HEK293 (cell line): Measurements from ENCODE around the gene FLG2.

Experiments
- CTCF ChIA-PET: fragments of 350-600 bp; formaldehyde crosslinking; extraction: SDS; loops from one replicate; lab custom pipeline; 2021; ENCODE audit warnings: antibody characterized with exemption; lab: Yijun Ruan, JAX
- POLR2A ChIA-PET: fragments of 300-600 bp; formaldehyde crosslinking; extraction: SDS; loops from one replicate; lab custom pipeline; 2020; ENCODE audit warnings: antibody characterized with exemption, inconsistent platforms; lab: Yijun Ruan, JAX
- H3K27ac ChIP-seq: fragments of 200-500 bp; sonication (Bioruptor generic); 2 replicates; pipeline ENCODE4 v1.5.1; 2014; ENCODE audit warnings: low read depth, low read length, control low read depth, inconsistent platforms; ENCODE audit errors: extremely low read depth
- H3K36me3 ChIP-seq, 2 experiments: fragments of 200-500 bp in 1 of 2; sonication (Bioruptor generic) in 1 of 2; 1 replicate in 1 of 2; 2 replicates in 1 of 2; pipeline ENCODE4 v1.5.1; 2014 to 2017; ENCODE audit warnings: inconsistent platforms in 2 of 2, low read length in 2 of 2; ENCODE audit not compliant: control insufficient read depth in 2 of 2, insufficient read depth in 1 of 2
- H3K4me1 ChIP-seq: fragments of 200-500 bp; sonication (Bioruptor generic); 2 replicates; pipeline ENCODE4 v1.5.1; 2014; ENCODE audit warnings: mild to moderate bottlenecking, low read length, inconsistent platforms; ENCODE audit not compliant: control insufficient read depth, insufficient read depth
- H3K4me3 ChIP-seq: 2 replicates; pipeline ENCODE4 v1.5.1; 2011; ENCODE audit warnings: low read depth, mild to moderate bottlenecking, control low read depth, low read length, moderate library complexity
- H3K9me3 ChIP-seq: fragments of 200-500 bp; sonication (Bioruptor generic); 2 replicates; pipeline ENCODE4 v1.5.1; 2014; ENCODE audit warnings: low read depth, low read length, inconsistent platforms; ENCODE audit not compliant: control insufficient read depth, insufficient read depth
- KLF10 ChIP-seq: fragments of 450-650 bp; IDR thresholded peaks from 2 replicates; pipeline ENCODE4 v1.5.1; 2018; ENCODE audit warnings: missing biosample characterization, mild to moderate bottlenecking, missing genetic modification characterization
- PATZ1 ChIP-seq: fragments of 450-650 bp; formaldehyde crosslinking; IDR thresholded peaks from 2 replicates; pipeline ENCODE4 v1.5.1; 2016; ENCODE audit warnings: missing biosample characterization, missing genetic modification characterization
- ZBTB20 ChIP-seq: fragments of 450-650 bp; formaldehyde crosslinking; IDR thresholded peaks from 2 replicates; pipeline ENCODE4 v1.5.1; 2016; ENCODE audit warnings: missing biosample characterization, missing genetic modification characterization
- ZNF10 ChIP-seq: fragments of 450-650 bp; formaldehyde crosslinking; IDR thresholded peaks from 2 replicates; pipeline ENCODE4 v1.5.1; 2017; ENCODE audit warnings: missing biosample characterization, missing genetic modification characterization
- ZNF202 ChIP-seq: fragments of 450-650 bp; formaldehyde crosslinking; IDR thresholded peaks from 2 replicates; pipeline ENCODE4 v1.5.1; 2016; ENCODE audit warnings: missing biosample characterization, missing genetic modification characterization, borderline replicate concordance
- ZNF280C ChIP-seq: fragments of 450-650 bp; formaldehyde crosslinking; IDR thresholded peaks from 2 replicates; pipeline ENCODE4 v1.5.1; 2016; ENCODE audit warnings: missing biosample characterization, missing genetic modification characterization
- ZNF302 ChIP-seq: fragments of 450-650 bp; formaldehyde crosslinking; IDR thresholded peaks from 2 replicates; pipeline ENCODE4 v1.5.1; 2016; ENCODE audit warnings: missing biosample characterization, missing genetic modification characterization, low read depth
- ZNF398 ChIP-seq: fragments of 450-650 bp; formaldehyde crosslinking; IDR thresholded peaks from 2 replicates; pipeline ENCODE4 v1.5.1; 2017; ENCODE audit warnings: missing biosample characterization, missing genetic modification characterization
- ZNF449 ChIP-seq: fragments of 450-650 bp; formaldehyde crosslinking; IDR thresholded peaks from 2 replicates; pipeline ENCODE4 v1.5.1; 2017; ENCODE audit warnings: missing biosample characterization, mild to moderate bottlenecking, missing genetic modification characterization, moderate library complexity
- ZNF529 ChIP-seq: fragments of 450-650 bp; formaldehyde crosslinking; IDR thresholded peaks from 2 replicates; pipeline ENCODE4 v1.5.1; 2017; ENCODE audit warnings: missing genetic modification characterization, missing biosample characterization; ENCODE audit not compliant: insufficient replicate concordance
- ZNF585B ChIP-seq: fragments of 450-650 bp; formaldehyde crosslinking; IDR thresholded peaks from 2 replicates; pipeline ENCODE4 v1.5.1; 2016; ENCODE audit warnings: missing biosample characterization, missing genetic modification characterization
- ZNF624 ChIP-seq: fragments of 450-650 bp; formaldehyde crosslinking; IDR thresholded peaks from 2 replicates; pipeline ENCODE4 v1.5.1; 2017; ENCODE audit warnings: missing biosample characterization, missing genetic modification characterization
- ZSCAN16 ChIP-seq: fragments of 450-650 bp; formaldehyde crosslinking; IDR thresholded peaks from 2 replicates; pipeline ENCODE4 v1.5.1; 2016; ENCODE audit warnings: missing biosample characterization, missing genetic modification characterization
- TF ChIP-seq, protein P1 (sequence below): fragments of 450-650 bp; formaldehyde crosslinking; IDR thresholded peaks from 2 replicates; pipeline ENCODE4 v1.5.1; 2016; ENCODE audit warnings: missing biosample characterization, missing genetic modification characterization

Gene FLG2

DNA sequence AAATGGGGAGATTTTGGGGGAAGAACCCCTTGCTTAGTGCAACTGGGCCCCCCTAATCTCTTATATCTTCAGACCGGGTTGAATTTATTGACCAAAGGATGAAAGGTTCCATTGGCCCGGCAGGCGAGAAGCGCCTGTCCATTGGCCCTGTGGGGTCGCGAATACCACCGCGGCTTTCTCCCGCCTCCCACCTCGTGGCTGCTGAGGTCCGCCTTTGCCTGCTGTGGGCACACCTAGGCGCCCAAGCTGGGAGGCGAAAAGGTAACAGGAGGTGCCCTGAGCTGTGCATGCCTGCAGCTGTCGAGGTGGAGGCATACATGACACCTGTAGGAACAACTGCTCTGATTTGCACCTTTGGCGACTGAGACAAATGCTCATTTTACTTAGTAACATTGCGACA lies 21.1 kb upstream of the FLG2 start:
- Histone ChIP-seq H3K4me3 (no peak overlapping the region), H3K27ac (no peak overlapping the region), H3K4me1 (no peaks in the 10 kb centered on the region), H3K36me3 (no peaks in the 10 kb centered on the region), H3K9me3 (no peaks in the 10 kb centered on the region)
- ChIA-PET POLR2A (no interaction called here), CTCF (interaction anchor here (1.0 kb wide), 1 partner anchor 60 kb away, joined by 4 read pairs; no protein-coding TSS in a partner anchor)
- no peak for TF ChIP-seq ZNF280C (tag by site-specific recombination)
- TF ChIP-seq, protein P1, sequence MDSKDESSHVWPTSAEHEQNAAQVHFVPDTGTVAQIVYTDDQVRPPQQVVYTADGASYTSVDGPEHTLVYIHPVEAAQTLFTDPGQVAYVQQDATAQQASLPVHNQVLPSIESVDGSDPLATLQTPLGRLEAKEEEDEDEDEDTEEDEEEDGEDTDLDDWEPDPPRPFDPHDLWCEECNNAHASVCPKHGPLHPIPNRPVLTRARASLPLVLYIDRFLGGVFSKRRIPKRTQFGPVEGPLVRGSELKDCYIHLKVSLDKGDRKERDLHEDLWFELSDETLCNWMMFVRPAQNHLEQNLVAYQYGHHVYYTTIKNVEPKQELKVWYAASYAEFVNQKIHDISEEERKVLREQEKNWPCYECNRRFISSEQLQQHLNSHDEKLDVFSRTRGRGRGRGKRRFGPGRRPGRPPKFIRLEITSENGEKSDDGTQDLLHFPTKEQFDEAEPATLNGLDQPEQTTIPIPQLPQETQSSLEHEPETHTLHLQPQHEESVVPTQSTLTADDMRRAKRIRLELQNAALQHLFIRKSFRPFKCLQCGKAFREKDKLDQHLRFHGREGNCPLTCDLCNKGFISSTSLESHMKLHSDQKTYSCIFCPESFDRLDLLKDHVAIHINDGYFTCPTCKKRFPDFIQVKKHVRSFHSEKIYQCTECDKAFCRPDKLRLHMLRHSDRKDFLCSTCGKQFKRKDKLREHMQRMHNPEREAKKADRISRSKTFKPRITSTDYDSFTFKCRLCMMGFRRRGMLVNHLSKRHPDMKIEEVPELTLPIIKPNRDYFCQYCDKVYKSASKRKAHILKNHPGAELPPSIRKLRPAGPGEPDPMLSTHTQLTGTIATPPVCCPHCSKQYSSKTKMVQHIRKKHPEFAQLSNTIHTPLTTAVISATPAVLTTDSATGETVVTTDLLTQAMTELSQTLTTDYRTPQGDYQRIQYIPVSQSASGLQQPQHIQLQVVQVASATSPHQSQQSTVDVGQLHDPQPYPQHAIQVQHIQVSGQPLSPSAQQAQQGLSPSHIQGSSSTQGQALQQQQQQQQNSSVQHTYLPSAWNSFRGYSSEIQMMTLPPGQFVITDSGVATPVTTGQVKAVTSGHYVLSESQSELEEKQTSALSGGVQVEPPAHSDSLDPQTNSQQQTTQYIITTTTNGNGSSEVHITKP (tag by site-specific recombination) = no peak

GRCh38 chr1:152374451-152374850 lies 14.6 kb upstream of the FLG2 start:
- Histone ChIP-seq H3K4me3 (no peak overlapping the region), H3K9me3 (no peaks in the 10 kb centered on the region), H3K4me1 (no peaks in the 10 kb centered on the region), H3K36me3 (no peaks in the 10 kb centered on the region), H3K27ac (no peak overlapping the region)
- ChIA-PET CTCF (no interaction called here), POLR2A (no interaction called here)
- TF ChIP-seq ZNF529 (tag by site-specific recombination) (no peak), ZNF449 (tag by site-specific recombination) (no peak), ZNF398 (tag by site-specific recombination) (no peak), ZNF202 (tag by site-specific recombination) (no peak), ZNF302 (tag by site-specific recombination) (no peak), ZSCAN16 (tag by site-specific recombination) (no peak), ZNF624 (no peak), ZNF10 (tag by site-specific recombination) (no peak), ZNF585B (no peak), KLF10 (tag by site-specific recombination) (no peak), PATZ1 (tag by site-specific recombination) (no peak), ZBTB20 (tag by site-specific recombination) (no peak)
